ENCODE measurements around the gene SUV39H1. TPM values are rescaled to one million over a fixed set of nuclear protein-coding genes. Genes with fewer than 3 reads are reported as not detected.

The SUV39H1 gene
- total RNA-seq, 4 donors from 2014 or later = 6.7 to 15.0 (median 9.2) TPM

GRCh38 chrX:48721916-48722315, 25.4 kb downstream of the SUV39H1 start:
- no peak overlapping the region for H3K4me3 ChIP-seq (ENCODE audit: low read depth, poor library complexity, severe bottlenecking)
- no peak for DNase-seq (ENCODE audit: low spot score in 2 of 2)
- no peak for TF ChIP-seq POLR2A (IDR thresholded peaks at IDR 0.05)
- TF ChIP-seq, protein P1, sequence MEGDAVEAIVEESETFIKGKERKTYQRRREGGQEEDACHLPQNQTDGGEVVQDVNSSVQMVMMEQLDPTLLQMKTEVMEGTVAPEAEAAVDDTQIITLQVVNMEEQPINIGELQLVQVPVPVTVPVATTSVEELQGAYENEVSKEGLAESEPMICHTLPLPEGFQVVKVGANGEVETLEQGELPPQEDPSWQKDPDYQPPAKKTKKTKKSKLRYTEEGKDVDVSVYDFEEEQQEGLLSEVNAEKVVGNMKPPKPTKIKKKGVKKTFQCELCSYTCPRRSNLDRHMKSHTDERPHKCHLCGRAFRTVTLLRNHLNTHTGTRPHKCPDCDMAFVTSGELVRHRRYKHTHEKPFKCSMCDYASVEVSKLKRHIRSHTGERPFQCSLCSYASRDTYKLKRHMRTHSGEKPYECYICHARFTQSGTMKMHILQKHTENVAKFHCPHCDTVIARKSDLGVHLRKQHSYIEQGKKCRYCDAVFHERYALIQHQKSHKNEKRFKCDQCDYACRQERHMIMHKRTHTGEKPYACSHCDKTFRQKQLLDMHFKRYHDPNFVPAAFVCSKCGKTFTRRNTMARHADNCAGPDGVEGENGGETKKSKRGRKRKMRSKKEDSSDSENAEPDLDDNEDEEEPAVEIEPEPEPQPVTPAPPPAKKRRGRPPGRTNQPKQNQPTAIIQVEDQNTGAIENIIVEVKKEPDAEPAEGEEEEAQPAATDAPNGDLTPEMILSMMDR (IDR thresholded peaks at IDR 0.05) = no peak
- intact Hi-C loops (cut with DNase I; ENCODE audit: low total_unique reads) = no loop called here

DNA sequence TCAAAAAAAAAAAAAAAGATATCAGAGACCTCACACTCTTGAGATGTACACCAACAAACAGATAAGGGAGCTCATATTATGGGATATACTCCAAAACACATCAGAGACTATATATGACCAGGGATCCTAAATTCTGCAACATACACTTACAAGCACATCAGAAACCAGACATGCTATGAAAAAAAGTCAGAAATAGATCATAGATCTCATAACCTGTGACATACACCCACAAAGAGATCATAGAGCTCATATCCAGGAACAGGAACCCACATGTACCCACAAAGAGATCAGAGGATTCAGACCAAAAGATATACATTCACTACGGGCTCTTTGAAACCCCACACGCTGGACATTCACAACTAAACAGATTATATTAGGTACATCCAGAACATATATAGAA, 30.1 kb downstream of the SUV39H1 start:
- intact Hi-C loops (cut with DNase I; ENCODE audit: low total_unique reads) = no loop called here
- TF ChIP-seq POLR2A (IDR thresholded peaks at IDR 0.05) = no peak
- TF ChIP-seq, protein P1 (IDR thresholded peaks at IDR 0.05) = no peak
- 80 to 92% methylated on average over 2 of the region's 2 CpGs for WGBS, 2 donors
- no peak overlapping the region for H3K4me3 ChIP-seq (ENCODE audit: low read depth, poor library complexity, severe bottlenecking)
- no peak for DNase-seq (ENCODE audit: low spot score in 2 of 2)

- TF ChIP-seq, protein P1 (IDR thresholded peaks at IDR 0.05) = no peak
- TF ChIP-seq POLR2A (IDR thresholded peaks at IDR 0.05) = no peak
- DNase-seq (ENCODE audit: low spot score in 2 of 2) = no peak
- intact Hi-C loops (cut with DNase I; ENCODE audit: low total_unique reads) = no loop called here
- H3K4me3 ChIP-seq (ENCODE audit: low read depth, poor library complexity, severe bottlenecking) = no peak overlapping the region
Observed at GRCh38 chrX:48728653-48729052, 32.1 kb downstream of the SUV39H1 start.

DNA sequence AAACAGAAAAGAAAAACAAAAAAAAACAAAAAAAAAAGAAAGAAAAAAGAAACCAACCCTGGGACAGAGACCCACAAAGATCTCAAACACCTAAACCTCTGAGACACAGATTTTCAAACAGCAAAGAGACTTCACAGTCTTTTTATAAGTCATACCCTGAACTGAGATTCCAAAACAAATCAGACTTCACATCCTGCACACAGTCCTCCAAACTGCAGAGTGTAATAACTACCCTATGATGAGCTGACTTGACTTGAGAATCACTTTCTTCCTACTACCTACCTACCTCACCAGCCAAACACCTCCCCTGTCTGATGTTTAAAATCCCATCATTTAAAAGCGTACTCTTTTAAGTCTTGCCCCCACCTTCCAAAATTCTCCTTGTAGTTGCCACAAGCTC, 39.8 kb downstream of the SUV39H1 start:
- no peak for TF ChIP-seq POLR2A (IDR thresholded peaks at IDR 0.05)
- TF ChIP-seq, protein P1 (IDR thresholded peaks at IDR 0.05) = no peak
- WGBS, 2 donors = 68 to 73% methylated on average over 1 of the region's 1 CpG
- no peak overlapping the region for H3K4me3 ChIP-seq (ENCODE audit: low read depth, poor library complexity, severe bottlenecking)
- no peak for DNase-seq (ENCODE audit: low spot score in 2 of 2)
- intact Hi-C loops (cut with DNase I; ENCODE audit: low total_unique reads) = no loop called here

- no peak overlapping the region for H3K4me3 ChIP-seq (ENCODE audit: low read depth, poor library complexity, severe bottlenecking)
- WGBS, 2 donors = 7 to 60% methylated on average over 10 of the region's 10 CpGs
- DNase-seq (ENCODE audit: low spot score in 2 of 2) = no peak
- TF ChIP-seq, protein P1 (IDR thresholded peaks at IDR 0.05) = no peak
- no peak for TF ChIP-seq POLR2A (IDR thresholded peaks at IDR 0.05)
- intact Hi-C loops (cut with DNase I; ENCODE audit: low total_unique reads) = no loop called here
Observed at GRCh38 chrX:48736878-48737212, 40.3 kb downstream of the SUV39H1 start.

- TF ChIP-seq, protein P1 (IDR thresholded peaks at IDR 0.05) = no peak
- peak in 1 of 2 donors; percentile 41 for TF ChIP-seq POLR2A (IDR thresholded peaks at IDR 0.05)
- peak; percentile 89 to 97 for DNase-seq (ENCODE audit: low spot score in 2 of 2)
- no peak overlapping the region for H3K4me3 ChIP-seq (ENCODE audit: low read depth, poor library complexity, severe bottlenecking)
- intact Hi-C loops (cut with DNase I; ENCODE audit: low total_unique reads) = no loop called here
- WGBS, 2 donors = 0 to 37% methylated on average over 26 to 48 of the region's 48 CpGs
Observed at GRCh38 chrX:48737213-48737938, 40.8 kb downstream of the SUV39H1 start.
